Right lung (tissue), 5 donors: Measurements from ENCODE around the gene GRM4. TPM values are rescaled to one million over a fixed set of nuclear protein-coding genes. Genes with fewer than 3 reads are reported as not detected.

Experiments used
- DNase-seq, 2 donors: peaks; one replicate each; pipeline ENCODE4 v3.0.0-alpha.2; 2013
- polyA plus RNA-seq, 5 donors: library from polyadenylated mRNA; unstranded; fragments of 120-200 nt; gene quantifications; one replicate each; pipeline versions ENCODE4 v1.2.1 to v1.2.3, GENCODE V29; 2013; ENCODE audit warnings: inconsistent platforms in 1 of 5, low replicate concordance in 1 of 5; ENCODE audit not compliant: insufficient read length in 5 of 5, insufficient read depth in 1 of 5

Gene GRM4
- polyA plus RNA-seq, 5 donors: 0.33 to 0.60 (median 0.37) TPM

DNA sequence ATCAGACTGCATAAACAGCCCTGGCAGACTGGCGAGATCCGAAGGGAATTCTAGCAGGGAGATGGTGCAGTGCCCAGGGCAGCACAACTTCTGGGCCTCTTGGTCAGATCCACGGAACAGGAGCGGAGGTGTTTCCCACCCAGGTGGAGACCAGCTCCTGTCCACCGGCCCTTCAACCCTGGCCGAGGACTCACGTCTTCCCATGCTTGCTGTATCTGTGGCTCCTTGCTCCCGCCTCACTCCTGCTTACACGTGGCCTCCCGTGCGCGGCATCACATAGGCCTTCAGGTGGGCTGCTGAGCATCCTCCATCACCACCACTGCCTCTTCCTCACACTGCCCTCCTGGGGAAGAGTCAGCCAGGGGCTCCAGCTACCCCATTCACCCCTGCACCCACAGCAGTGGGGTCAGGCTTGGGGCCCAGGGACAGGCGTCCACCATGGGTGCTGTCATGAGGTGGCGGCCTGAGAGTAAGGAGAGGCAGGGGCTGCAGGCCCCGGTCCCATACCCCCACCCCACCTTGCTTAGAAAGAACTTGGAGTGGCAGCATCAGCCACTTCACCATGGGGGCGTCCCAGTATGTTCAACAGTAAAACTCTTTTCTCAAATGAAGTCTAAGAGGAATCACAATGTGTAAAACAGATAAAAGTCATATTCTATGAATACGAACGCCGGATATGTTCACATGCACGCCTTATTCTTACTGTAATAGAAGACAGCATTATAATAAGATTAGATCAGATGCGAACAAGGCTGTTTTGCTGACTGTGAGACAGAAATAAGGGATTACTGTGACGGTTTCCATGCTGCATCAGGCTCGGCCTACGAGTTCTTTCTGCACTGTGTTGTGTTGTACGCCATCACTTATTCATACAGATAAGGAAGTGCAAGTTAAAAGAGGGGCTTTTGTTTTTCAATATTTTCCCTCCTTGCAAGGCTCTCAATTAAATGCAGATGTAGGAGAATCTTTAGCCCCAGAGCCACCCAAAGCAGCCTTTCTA is 165.4 kb downstream of the GRM4 start:
- DNase-seq: no peak

DNA sequence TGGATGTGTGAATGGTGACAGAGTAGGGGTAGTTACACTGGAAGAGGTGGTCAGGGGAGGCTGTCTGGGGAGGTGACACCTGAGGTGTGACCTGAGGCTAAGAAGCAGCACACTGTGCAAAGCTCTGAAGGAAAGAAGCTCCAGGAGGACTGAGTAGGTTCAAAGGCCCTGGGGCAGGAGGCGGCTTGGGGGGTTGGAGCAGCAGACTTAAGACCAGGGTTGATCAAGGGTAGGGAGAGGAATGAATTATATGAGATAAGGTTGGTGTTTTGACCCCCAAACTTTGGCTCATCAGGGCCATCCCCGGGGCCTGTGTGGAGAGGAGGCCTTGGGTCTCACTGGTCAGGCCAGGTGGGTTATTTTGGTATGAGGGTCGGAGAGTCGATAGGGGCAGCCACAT is 166.1 kb downstream of the GRM4 start:
- DNase-seq: no peak

DNA sequence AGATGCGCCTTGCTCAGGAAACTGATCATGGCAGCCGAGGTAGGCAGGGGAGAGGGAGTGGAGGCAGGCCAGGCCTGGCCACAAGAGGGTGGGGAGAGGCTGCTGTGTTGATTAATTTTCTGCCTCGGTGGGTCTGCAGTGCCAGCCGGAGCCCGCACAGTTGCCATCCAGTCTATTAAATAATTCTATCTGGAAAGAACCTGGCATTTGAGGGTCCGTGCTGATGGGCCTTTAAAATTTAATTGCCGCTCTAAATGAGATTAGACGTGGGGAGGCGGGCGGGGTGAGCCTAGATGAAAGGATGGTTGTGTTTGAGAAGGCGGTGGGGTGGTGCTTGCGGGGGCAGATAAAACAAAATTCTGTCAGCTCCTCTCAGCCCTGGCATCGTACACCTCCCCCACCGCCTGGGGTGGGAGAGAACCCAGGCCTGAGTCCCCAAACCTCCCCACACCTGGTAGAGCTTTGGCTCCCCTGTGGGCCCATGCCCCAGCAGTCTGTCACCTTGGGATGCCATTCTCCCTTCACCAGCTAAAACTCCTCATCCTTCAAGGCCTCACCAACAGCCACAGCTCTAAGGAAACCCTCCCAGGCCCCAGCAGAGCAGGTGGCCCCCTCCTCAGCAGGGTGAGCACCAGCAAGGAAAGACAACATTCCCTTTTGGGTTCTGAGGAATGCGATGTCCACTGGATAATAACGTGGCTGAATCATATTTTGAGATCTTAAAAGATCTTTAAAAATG is 167.3 kb downstream of the GRM4 start:
- no peak for DNase-seq

DNA sequence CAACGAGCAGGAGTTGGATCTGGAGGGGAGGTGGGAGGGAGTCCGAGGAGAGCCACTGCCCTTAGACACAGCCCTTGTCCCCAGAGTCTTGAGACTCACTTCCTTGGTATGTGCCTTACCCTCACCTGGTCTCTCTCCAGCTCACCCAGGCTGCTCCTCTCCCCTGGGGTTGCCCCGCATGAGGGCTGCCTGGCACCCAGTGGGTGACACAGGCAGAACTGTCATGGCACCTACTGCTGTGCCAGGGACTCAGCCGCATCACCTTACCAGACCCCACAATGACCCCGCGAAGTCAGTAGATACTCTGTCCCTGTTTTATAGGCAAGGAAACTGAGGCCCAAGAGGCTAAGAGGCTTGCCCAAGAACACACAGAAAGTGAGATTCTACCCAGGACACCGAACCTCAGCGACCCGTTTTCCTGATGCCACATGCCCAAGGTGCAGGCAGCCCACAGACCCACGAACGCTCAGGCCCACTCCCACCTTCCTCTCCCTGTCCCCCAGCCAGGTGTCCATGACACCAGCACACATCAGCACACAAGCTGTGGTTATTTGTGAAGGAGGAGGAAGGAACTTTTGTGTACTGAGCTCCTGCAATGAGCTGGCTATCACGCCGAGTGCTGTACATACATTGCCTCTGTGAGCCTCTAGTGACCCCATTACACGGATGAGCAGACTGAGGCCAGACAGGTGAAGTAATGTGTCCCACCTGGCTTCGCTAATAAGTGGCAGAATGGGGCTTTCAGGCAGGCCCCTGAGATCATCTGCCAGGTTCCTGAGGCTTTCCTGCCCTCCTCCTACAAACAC is 168.1 kb downstream of the GRM4 start:
- DNase-seq: no peak

DNA sequence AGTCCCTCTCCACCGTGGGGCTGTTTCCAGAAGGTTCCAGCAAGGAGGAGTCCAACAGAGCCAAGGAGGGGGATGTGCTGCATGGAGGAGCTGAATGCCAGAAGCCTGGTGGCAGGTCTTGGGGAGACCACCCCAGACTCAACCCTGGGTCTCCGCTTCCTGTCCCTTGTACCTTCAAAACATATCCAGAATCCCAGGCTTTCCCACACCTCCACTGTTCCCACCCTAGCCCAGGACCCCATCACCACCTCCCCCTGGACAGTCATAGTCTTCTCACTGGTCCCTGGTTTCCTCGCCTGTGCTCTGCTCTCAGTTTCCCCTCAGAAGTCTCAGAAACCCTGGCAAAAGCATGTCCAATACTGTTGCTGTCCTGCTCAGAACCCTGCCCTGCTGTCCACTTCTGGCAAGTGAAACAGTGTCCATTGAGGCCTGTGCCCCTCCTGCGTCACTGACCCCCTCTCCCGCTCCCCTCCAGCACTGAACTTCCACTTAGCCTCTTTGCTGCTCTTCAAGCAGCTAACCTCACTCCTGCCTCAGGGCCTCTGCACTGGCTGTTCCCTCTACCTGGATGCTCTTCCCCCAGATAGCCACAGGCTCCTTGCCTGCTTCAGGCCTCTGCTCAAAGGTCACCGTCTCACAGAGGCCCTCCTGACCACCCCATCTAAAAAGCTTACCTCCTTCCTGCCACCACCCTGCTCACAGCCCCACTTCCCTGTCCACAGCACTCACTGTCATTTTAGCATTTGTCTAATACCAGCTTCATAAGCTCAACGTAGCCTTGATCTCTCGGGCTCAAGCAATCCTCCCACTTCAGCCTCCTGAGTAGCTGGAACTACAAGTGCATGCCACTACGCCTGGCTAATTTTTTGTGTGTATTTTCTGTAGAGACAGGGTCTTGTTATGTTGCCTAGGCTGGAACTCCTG is 169.2 kb downstream of the GRM4 start:
- no peak for DNase-seq

DNA sequence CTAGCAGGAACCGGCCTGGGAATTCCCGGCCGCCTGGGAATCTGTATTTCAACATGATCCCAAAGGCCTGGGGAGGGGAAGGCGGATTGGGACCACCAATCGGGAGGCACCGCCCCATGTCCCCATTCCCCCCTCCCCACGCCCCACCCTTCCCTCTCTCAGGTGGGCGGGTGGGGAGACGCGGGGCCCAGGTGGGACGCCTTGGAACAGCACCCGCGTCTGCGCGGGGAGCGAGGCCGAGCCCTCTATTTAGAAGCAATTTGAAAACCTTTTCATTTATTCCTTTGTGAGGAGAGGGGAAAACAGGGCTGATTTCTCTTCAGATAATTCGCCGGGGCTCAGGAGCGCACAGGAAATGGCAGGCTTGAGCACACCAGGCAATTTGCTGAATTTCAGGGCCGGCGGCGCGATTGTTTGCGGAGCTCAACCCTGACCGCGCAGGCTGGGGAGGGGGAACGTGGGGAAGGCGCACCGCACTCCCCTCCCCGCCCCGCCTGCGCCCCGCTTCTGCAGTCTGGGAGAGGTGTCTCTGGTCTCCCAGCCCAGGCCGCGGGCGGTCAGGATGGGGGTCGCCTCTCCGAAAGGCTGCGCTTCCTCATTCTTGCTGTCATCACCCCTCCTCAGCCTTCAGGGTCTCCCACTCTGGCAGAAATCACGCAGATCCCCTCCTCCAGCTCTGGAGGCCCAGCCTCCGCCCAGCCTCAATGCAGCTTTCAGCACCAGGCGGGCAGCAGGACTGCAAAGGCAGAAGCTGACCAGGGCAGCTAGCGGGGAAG is 170.0 kb downstream of the GRM4 start:
- DNase-seq: no peak

DNA sequence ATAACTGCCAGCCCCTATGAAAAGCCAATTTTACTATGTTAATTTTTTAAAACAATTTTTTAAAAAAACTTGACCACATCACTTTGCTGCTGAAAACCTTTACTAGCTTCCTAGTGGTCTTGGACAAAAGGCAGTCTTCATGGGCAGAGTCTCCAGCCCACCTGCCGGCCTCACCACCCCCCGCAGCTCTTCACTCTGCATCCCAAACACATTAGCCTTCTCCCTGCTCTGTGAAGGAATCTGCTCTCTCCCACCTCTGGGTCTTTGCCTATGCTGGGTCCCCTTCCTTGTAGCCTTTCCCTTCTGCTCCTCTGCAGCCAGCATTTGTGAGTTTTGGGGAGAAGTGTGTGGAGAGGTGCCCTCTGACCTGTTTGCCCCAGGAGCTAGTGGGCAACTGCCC is 171.4 kb downstream of the GRM4 start:
- DNase-seq: no peak

DNA sequence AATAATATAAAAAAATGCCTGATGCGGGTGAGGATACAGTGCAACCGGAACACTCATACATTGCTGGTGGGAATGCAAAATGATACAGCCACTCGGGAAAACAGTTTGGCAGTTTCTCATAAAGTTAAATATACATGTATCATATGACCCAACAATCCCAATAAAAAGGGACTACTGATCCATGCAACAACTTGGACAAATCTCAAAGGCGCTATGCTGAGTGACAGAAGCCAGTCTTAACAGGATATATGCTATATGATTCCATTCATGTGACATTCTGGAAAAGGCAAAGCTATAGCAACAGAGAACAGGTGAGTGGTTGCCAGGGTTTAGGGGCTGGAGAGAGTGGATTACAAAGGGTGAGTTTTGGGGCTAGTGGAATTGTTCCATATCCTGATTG is 171.9 kb downstream of the GRM4 start:
- no peak for DNase-seq

DNA sequence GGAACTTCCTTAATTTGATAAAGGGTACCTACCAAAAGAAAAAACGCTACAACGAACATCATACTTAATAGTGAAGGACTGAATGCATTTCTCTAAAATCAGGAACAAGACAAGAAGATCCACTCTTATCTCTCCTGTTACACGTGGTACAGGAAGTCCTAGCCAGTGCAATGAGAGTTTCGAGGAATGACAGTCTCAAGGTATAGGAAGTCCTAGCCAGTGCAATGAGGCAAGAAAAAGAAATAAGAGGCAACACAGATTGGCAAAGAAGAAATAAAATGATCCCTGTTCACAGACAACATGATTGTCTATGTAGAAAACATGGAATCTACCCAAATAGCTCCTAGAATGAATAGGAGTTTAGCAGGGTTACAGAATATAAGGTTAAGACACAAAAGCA is 174.3 kb downstream of the GRM4 start:
- no peak for DNase-seq

Other genes starting within 250 kb of the GRM4 start
- 100 to 1,000 TPM; 148 to 194 (median 172) TPM for gene HMGA1, start 90.8 kb upstream of the GRM4 start, polyA plus RNA-seq
- gene SMIM29, start 102.9 kb upstream of the GRM4 start, polyA plus RNA-seq: 10 to 100 TPM in 4 of 5 donors, 1 to 10 TPM in 1; 9.0 to 16.5 (median 12.7) TPM
- gene NUDT3, start 246.6 kb upstream of the GRM4 start, polyA plus RNA-seq: 10 to 100 TPM; 10.6 to 16.3 (median 15.0) TPM